ENCODE data around the gene FBXL15.

Gene FBXL15, protein sequence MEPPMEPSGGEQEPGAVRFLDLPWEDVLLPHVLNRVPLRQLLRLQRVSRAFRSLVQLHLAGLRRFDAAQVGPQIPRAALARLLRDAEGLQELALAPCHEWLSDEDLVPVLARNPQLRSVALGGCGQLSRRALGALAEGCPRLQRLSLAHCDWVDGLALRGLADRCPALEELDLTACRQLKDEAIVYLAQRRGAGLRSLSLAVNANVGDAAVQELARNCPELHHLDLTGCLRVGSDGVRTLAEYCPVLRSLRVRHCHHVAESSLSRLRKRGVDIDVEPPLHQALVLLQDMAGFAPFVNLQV

GRCh38 chr10:102420714-102421506, at the start of gene FBXL15:
FBXL15 (plus strand) TSS chr10:102420836; CDS start chr10:102421130, 294 bp downstream.
- peak; percentile 86 for DNase-seq

- no peak for DNase-seq
These were observed 49.3 kb upstream of the FBXL15 start for GRCh38 chr10:102371295-102371694.

DNA sequence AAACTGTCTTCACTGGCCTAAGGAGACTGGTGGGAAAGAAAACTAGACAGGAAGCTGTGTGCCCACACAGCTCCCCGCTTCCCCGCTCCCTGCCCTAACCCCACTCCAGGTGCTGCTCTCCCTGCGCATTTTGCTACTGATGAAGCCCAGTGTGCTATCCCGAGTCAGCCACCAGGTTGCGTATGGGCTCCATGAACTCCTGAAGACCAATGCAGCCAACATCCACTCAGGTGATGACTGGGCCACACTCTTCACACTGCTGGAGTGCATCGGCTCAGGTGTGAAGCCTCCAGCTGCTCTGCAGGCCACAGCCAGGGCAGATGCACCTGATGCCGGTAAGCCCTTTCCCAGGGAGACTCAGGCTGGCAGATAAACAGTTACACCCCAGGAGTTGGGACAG, 45.4 kb upstream of the FBXL15 start:
- DNase-seq, result no peak

DNA sequence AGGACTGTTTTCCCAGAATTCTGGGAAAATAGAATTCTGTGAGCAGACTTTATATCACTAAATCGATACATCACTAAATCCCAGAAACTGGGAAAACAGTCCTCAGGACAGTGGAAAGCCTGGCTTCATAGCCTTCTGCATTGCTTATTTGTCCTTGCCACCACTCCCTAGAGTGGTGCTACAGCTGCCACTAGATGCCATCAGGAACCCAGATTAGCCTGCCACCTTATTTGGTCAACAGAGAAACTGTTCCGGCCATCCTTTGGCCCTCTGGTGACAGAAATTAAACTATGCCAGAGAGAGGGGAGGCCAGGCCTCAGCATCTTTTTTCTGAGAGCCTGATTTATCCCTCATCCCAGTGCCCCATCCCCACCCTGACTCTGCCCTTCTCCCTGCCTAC, 44.8 kb upstream of the FBXL15 start:
- no peak for DNase-seq

DNA sequence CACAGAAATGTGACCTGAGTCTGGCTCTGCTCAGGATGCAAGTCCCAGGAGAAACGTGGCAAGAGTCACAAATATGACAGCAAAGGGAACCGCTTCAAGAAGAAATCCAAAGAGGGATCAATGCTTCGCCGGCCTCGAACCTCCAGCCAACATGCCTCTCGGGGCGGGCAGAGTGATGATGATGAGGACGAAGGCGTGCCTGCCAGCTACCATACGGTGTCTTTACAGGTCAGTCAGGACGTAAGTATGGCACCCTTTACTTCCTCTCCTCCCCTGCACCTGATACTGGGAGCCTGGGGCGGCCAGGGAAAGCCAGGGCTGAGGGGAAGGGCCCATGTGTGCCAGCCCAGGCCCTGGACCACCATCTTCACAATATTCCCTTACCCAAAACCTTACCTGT, 43.7 kb upstream of the FBXL15 start:
- DNase-seq, result no peak

GRCh38 chr10:102379383-102379782, 41.3 kb upstream of the FBXL15 start:
- DNase-seq, result no peak

DNA sequence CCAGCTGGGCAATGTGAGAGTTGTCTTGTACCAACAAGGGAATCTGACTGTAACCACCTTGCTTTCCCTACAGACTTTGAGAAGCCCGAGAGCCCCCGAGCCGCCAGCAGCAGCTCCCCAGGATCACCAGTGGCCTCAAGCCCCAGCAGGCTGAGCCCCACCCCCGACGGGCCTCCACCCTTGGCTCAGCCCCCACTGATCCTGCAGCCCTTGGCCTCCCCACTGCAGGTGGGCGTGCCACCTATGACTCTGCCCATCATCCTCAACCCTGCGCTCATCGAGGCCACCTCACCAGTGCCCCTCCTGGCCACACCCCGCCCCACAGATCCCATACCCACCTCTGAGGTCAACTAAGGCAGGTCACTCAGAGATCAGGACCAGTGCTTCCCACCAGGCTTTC, 38.7 kb upstream of the FBXL15 start:
- no peak for DNase-seq

DNA sequence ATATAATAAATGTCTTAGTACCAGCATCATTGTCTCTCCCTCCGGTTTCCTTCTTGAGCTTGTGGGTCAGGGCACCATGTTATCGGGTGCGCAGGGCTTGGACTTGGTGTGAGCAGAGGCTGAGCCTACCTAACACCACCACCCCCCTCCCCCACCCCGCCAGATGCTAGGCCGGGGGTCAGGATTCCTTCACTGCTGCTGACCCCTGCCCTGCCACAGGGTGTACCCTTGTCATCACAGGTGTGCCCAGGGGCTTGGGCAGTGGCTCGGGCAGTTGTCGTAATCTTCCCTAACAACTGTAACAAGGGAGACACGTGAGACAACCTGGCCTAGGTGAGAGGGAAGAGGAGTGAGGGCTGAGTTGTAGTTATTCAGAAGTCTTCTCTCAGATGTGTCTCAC, 37.8 kb upstream of the FBXL15 start:
- no peak for DNase-seq

DNA sequence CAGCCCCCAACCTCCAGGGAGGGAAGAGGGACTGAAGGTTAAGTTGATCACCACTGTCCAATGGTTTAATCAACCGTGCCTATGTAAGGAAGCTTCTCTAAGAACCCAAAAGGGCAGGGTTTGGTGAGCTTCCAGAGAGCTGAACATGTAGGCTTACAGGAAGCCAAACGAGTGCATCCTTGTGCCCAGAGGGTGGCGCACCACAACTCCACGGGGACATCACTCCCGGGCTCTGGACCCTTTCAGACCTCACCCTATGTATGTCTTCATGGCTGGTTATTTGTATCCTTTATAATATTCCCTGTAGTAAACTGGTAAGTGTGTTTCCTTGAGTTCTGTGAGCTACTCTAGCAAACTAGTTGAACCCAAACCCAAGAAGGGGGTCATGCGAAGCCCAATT, 36.6 kb upstream of the FBXL15 start:
- DNase-seq, result no peak

- DNase-seq, result no peak
These were observed 35.8 kb upstream of the FBXL15 start for GRCh38 chr10:102384606-102385429.

DNA sequence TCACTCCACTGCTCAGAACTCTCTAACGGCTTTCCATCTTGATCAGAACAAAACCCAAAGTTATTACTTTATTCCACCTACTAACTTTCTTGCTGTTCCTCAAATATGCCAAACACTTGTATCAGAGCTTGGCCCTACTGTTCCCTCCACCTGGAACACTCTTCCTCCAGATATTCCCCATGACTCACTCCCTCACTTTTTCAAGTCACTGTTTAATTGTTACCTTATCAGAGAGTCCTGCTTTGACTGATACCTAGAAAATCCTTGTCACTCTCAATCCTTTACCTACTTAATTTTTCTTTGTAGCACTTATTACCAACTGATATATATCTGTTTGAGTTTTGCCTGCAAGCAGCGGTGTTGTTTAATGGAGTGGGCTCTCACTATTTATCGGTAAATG, 30.7 kb upstream of the FBXL15 start:
- DNase-seq, result no peak

DNA sequence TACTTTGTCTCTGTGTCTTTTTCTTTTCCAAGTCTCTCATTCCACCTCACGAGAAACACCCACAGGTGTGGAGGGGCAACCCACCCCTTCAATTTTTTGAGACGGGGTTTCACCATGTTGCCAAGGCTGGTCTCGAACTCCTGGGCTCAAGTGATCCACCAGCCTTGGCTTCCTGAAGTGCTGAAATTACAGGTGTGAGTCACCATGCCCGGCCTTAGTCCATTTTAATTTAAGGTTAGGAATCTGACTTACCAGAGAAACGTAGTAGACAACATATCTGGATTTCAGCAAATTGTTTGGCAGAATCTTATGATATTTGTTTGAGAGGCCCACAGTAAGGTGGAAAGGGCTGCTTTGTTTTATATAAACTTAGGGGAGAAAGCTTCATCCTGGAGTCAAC, 28.3 kb upstream of the FBXL15 start:
- no peak for DNase-seq

- DNase-seq, result no peak
These were observed 27.1 kb upstream of the FBXL15 start for GRCh38 chr10:102393411-102394078.

DNA sequence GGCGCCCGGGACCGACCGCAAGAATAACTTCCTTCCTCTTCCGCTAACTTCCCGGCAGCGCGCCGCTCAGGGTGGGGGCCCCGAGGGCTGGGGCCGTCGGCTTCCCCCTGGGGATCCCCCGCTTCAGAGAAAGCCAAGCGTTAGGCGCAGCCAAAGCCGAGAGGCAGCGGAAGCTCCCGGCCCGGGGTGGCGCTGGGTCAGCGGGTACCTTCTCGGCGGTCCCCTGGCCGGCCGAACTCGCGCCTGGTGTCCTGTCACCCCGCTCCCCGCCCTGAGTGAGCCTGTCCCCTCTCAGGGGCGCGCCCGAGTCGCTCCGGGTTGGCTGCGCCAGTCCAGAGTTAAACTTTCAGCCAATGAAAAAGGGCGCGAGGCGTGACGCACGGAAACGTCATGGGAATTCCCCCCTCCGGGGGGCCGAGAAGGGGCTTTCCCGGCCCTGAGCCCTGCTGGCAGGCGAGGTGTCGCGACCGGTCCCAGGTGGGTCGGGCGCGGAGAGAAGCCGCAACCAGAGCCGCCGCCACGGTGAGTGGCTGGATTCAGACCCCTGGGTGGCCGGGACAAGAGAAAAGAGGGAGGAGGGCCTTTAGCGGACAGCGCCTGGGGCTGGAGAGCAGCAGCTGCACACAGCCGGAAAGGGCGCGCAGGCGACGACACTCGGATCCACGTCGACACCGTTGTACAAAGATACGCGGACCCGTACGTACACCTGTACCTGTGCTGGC, 26.4 kb upstream of the FBXL15 start:
- DNase-seq, result peak; percentile 71

DNA sequence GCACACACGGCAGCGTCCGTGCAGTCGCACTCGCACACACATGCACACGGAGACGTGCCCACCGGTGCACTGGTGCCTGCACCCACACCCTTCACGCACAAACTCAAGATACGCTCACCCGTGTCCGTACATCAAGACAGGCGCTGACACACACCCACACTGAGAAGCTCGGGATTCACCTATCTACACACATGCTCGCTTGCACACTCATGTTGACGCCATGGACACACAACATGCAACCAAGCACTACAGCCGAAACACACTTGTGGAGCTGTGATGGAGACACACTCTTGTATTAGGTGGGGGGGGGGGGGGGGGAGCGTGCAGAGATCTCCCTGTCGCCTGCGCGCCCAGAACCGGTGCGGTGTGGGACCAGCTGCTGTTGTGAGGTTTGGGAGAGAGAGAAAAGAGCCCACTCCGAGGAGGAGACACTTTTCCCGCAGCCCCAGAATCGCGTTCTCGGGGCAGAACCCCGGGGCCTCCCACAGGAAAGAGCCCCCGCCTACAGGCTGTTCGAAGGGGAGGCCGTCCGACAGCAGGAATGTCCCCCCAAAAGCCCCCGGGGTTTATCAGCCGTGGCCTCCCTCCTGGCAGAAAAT, 25.7 kb upstream of the FBXL15 start:
- DNase-seq, result no peak

GRCh38 chr10:102395400-102396316, 25.0 kb upstream of the FBXL15 start, which contains the start of gene NFKB2:
NFKB2 (plus strand) TSS chr10:102395705; CDS start chr10:102395960, 255 bp downstream.
- no peak for DNase-seq

DNA sequence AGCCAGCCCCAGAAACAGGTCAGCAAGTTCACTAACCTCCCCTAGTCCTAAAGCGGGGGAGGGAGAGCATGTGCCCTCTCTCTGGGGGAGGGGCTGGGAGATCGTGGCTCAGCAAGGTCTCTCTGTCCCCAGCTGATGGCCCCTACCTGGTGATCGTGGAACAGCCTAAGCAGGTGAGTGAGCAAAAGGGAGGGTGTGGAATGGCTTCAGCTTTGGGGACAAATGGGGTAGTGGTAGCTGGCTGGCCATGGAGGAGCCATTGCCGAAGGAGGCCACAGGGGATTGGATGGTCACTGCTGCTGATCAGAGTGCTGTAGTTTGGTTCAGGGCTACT, 24.4 kb upstream of the FBXL15 start:
- DNase-seq, result no peak

DNA sequence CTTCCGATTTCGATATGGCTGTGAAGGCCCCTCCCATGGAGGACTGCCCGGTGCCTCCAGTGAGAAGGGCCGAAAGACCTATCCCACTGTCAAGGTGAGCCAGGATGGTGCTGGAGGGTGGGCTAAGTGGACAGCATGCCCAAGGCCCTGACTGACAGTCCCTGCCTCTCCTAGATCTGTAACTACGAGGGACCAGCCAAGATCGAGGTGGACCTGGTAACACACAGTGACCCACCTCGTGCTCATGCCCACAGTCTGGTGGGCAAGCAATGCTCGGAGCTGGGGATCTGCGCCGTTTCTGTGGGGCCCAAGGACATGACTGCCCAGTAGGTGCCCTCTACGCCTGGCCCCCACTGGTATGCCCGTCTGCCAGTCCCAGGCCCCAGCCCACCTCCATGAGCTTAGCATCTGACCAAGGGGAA, 23.9 kb upstream of the FBXL15 start:
- no peak for DNase-seq

GRCh38 chr10:102397222-102398171, 23.1 kb upstream of the FBXL15 start:
- DNase-seq, result no peak

All from GF-D8 (cell line).